Ascending aorta (tissue), 2 donors: ENCODE results near the gene TATDN3. TPM values are rescaled to one million over a fixed set of nuclear protein-coding genes. Genes with fewer than 3 reads are reported as not detected.
"Not testable (repeated sequence)": the region's sequence is repeated elsewhere in the genome, so short reads cannot be mapped to it uniquely, and the experiment has no call there.

Experiments used
- DNase-seq, 2 donors: peaks; one replicate each; pipeline ENCODE4 v3.0.0-alpha.2; 2019; ENCODE audit warnings: low spot score in 2 of 2
- H3K27ac ChIP-seq, 2 donors: fragments of 200-600 bp; sonication (generic); one replicate each; pipeline ENCODE4 v1.5.1; 2016 to 2017; ENCODE audit warnings: mild to moderate bottlenecking in 1 of 2
- H3K27me3 ChIP-seq: fragments of 200-600 bp; sonication (generic); one replicate; pipeline ENCODE4 v1.5.1; 2017
- H3K36me3 ChIP-seq, 2 donors: fragments of 200-600 bp; sonication (generic); one replicate each; pipeline ENCODE4 v1.5.1; 2016
- H3K4me1 ChIP-seq, 2 donors: fragments of 200-600 bp; sonication (generic); one replicate each; pipeline ENCODE4 v1.5.1; 2016 to 2017; ENCODE audit warnings: mild to moderate bottlenecking in 1 of 2
- H3K4me3 ChIP-seq, 2 donors: fragments of 200-600 bp; sonication (generic); one replicate each; pipeline ENCODE4 v1.5.1; 2016 to 2017; ENCODE audit warnings: mild to moderate bottlenecking in 1 of 2
- H3K9me3 ChIP-seq, 2 donors: fragments of 200-600 bp; sonication (generic); one replicate each; pipeline ENCODE4 v1.5.1; 2016
- CTCF ChIP-seq, 3 experiments: fragments of 200-600 bp in 2 of 3; fragments of 450-650 bp in 1 of 3; sonication (generic) in 2 of 3; IDR thresholded peaks; one replicate each; pipeline ENCODE4 v1.5.1; 2016 to 2019; ENCODE audit warnings: antibody characterized with exemption in 3 of 3, mild to moderate bottlenecking in 1 of 3, moderate library complexity in 1 of 3
- intact Hi-C: fragments of 100-400 bp; cut with DNase I; formaldehyde crosslinking; loops from one replicate; pipeline ENCODE4 v1.15.1; 2023
- total RNA-seq: library from RNA; depleted of rRNA; stranded (reverse); fragments of >200 nt; gene quantifications from one replicate; pipeline ENCODE4 v1.1.0, GENCODE V29; 2016

TATDN3 gene
- total RNA-seq, 1 donor from 2014 or later, result 2.7 TPM

- DNase-seq, result no peak
- intact Hi-C loops, result no loop called here
These were observed 36.2 kb downstream of the TATDN3 start for GRCh38 chr1:212827831-212828278.

GRCh38 chr1:212828395-212828794 lies 36.7 kb downstream of the TATDN3 start:
- Histone ChIP-seq H3K9me3 (peaks cover 7 to 9% of the 10 kb centered on the region in 2 donors), H3K36me3 (no peaks in the 10 kb centered on the region), H3K4me3 (no peak overlapping the region), H3K27ac (no peak overlapping the region), H3K27me3 (no peaks in the 10 kb centered on the region), H3K4me1 (no peaks in the 10 kb centered on the region)
- no peak for DNase-seq
- intact Hi-C loops, result no loop called here
- TF ChIP-seq CTCF (IDR thresholded peaks at IDR 0.05), result no peak

More at GRCh38 chr1:212827831-212828278, 36.2 kb downstream of the TATDN3 start:
- no peak for TF ChIP-seq CTCF (IDR thresholded peaks at IDR 0.05)
- Histone ChIP-seq H3K4me3 (no peak overlapping the region), H3K27ac (no peak overlapping the region), H3K9me3 (peaks cover 7 to 9% of the 10 kb centered on the region in 2 donors), H3K4me1 (no peaks in the 10 kb centered on the region), H3K27me3 (no peaks in the 10 kb centered on the region), H3K36me3 (no peaks in the 10 kb centered on the region)

GRCh38 chr1:212833211-212834207 lies 41.8 kb downstream of the TATDN3 start:
- not testable (repeated sequence) for H3K27me3 ChIP-seq

GRCh38 chr1:212838145-212838544 lies 46.5 kb downstream of the TATDN3 start:
- Histone ChIP-seq H3K4me3 (no peak overlapping the region), H3K36me3 (no peaks in the 10 kb centered on the region), H3K27ac (no peak overlapping the region), H3K4me1 (no peaks in the 10 kb centered on the region), H3K9me3 (no peaks in the 10 kb centered on the region), H3K27me3 (no peaks in the 10 kb centered on the region)
- intact Hi-C loops, result no loop called here
- TF ChIP-seq CTCF (IDR thresholded peaks at IDR 0.05), result no peak
- DNase-seq, result no peak

More at GRCh38 chr1:212833211-212834207, 41.8 kb downstream of the TATDN3 start:
- H3K27ac ChIP-seq, H3K4me3 ChIP-seq, H3K4me1 ChIP-seq, DNase-seq, intact Hi-C loops, H3K36me3 ChIP-seq, H3K9me3 ChIP-seq: not testable (repeated sequence)

- H3K36me3 ChIP-seq, DNase-seq, H3K27me3 ChIP-seq, H3K4me1 ChIP-seq, H3K9me3 ChIP-seq, H3K4me3 ChIP-seq, H3K27ac ChIP-seq, intact Hi-C loops: not testable (repeated sequence)
These were observed 52.8 kb downstream of the TATDN3 start for GRCh38 chr1:212844521-212844920.

GRCh38 chr1:212847549-212847948 lies 55.9 kb downstream of the TATDN3 start, which contains the start of gene SPATA45:
TSS of gene SPATA45 (minus strand) at chr1:212847649. CDS start at chr1:212836149, 11,500 bp downstream.
- intact Hi-C loops, result no loop called here
- no peaks in the 10 kb centered on the region for H3K27me3 ChIP-seq
- H3K36me3 ChIP-seq, result no peaks in the 10 kb centered on the region
- no peak for TF ChIP-seq CTCF (IDR thresholded peaks at IDR 0.05)
- no peak for DNase-seq
- H3K9me3 ChIP-seq, result no peaks in the 10 kb centered on the region
- no peak within 1 kb of the TSS for H3K27ac ChIP-seq
- H3K4me3 ChIP-seq, result no peak within 1 kb of the TSS
- no peaks in the 10 kb centered on the region for H3K4me1 ChIP-seq
